ENCODE results near the gene FAM149A.

FAM149A gene

DNA sequence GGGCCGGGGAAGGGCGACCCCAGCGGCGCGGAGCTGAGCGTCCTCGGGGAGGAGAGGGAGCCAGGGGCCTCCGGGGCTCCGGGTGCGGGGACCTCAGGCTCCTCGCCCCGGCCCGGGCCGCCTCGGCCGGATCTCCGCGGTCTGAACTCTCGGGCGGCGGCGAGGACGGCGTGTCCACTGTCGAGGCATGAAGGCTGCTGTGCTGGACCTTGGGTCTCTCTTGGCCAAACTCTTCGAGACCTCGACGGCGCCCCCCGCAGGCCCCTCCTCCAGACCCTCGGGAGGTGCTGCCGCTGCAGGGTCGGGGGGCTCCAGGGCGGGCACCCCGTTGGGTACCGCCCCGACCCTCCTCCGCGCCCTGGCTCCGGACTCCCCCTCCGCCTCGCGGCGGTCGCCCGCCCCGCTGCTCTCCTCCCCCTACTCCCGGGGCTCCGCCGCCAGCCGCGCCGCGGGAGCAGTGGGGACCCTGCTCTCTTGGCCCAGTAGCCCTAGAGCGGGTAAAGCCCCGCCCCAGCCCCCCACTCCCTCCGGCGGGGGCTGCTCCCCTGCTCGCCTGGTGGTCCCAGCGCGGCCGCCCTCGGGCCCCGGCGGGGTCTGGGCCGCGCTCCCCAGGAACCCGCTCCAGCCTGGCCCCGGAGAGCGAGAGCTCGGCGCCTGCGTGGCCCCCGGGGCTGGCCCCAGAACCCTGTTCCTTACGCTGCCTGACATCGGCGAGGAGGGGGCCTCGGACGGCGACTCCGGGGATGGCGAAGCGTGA, 564 bp downstream of the FAM149A start (continued):
- TF ChIP-seq ZNF132 (tag by site-specific recombination; IDR thresholded peaks at IDR 0.05; ENCODE audit: borderline replicate concordance) (no peak), SETDB1 (IDR thresholded peaks at IDR 0.05; ENCODE audit: insufficient read length, low read length) (no peak), ZNF37A (tag by site-specific recombination; IDR thresholded peaks at IDR 0.05) (no peak), ZNF426 (tag by site-specific recombination; IDR thresholded peaks at IDR 0.05) (no peak), KLF10 (tag by site-specific recombination; IDR thresholded peaks at IDR 0.05) (no peak), ZNF354C (tag by site-specific recombination; IDR thresholded peaks at IDR 0.05; ENCODE audit: borderline replicate concordance, low read depth) (no peak), ZNF146 (tag by site-specific recombination; IDR thresholded peaks at IDR 0.05) (no peak), SP3 (tag by site-specific recombination; IDR thresholded peaks at IDR 0.05) (peak; percentile 57; the same call in 1 of the 2 replicates), ZNF433 (tag by site-specific recombination; IDR thresholded peaks at IDR 0.05; ENCODE audit: low read depth) (no peak), ZNF23 (tag by site-specific recombination; IDR thresholded peaks at IDR 0.05; ENCODE audit: borderline replicate concordance) (no peak), ZNF664 (tag by site-specific recombination; IDR thresholded peaks at IDR 0.05) (no peak), KLF8 (tag by site-specific recombination; IDR thresholded peaks at IDR 0.05) (no peak), ZBTB20 (tag by site-specific recombination; IDR thresholded peaks at IDR 0.05) (peak; percentile 86; the same call in 1 of the 2 replicates), ZNF121 (tag by site-specific recombination; IDR thresholded peaks at IDR 0.05) (no peak), ZIC2 (tag by site-specific recombination; IDR thresholded peaks at IDR 0.05) (peak; percentile 64; the same call in 1 of the 2 replicates), ZBTB8A (tag by site-specific recombination; IDR thresholded peaks at IDR 0.05) (0 out of 2 replicates have a peak, but pooled peaks have one; percentile 11), ZFP41 (tag by site-specific recombination; IDR thresholded peaks at IDR 0.05; ENCODE audit: borderline replicate concordance) (no peak)

DNA sequence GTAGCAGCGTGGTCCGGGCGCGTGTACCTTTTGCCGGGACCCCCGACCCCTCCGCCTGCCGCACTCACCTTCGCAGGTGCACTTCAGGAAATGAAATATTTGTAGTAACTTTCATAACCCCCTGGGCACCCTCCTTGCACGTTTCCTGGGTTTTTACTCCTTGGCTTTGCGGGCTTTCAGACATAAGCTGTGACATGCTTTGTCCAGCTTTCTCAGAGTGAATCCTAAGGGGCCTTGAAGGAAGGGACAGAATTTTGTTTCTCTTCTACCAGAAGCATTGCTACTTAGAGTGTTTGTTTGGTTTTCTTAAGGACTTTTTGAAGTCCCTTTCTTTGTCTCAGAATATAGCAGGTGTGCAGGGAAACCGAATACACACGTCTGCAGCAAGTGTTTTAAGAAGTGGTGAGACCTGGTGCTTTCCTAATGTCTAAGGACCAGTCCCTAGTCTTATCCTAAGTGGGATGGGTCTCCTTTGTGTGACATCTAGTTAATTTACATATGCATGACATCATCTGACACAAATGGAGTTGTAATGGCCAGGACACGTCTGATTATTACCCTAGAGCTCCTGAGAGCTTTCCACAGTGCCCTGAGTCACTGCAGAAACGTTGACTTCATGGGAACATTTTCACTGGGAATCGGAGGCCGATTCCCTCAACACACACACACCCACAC, 1.3 kb downstream of the FAM149A start:
- Histone ChIP-seq H3K4me1 (ENCODE audit: control insufficient read depth, insufficient read depth, low read length) (peaks cover 3% of the 10 kb centered on the region; the same call in 1 of the 2 replicates), H3K36me3 (ENCODE audit: control insufficient read depth in 2 of 2, insufficient read depth in 1 of 2, low read length in 2 of 2) (no peaks in the 10 kb centered on the region), H3K4me3 (ENCODE audit: low read depth, low read length) (peak overlapping the region; percentile 38), H3K9me3 (ENCODE audit: control insufficient read depth, insufficient read depth, low read depth, low read length) (no peaks in the 10 kb centered on the region), H3K27ac (ENCODE audit: extremely low read depth, low read depth, low read length) (peak overlapping the region; percentile 64; the same call in 1 of the 2 replicates)
- ChIA-PET POLR2A (no interaction called here), CTCF (interaction anchor here (1.2 kb wide), 1 partner anchor 26 kb away, joined by 4 read pairs; no protein-coding TSS in a partner anchor)
- TF ChIP-seq ZNF10 (tag by site-specific recombination; IDR thresholded peaks at IDR 0.05) (no peak), ZNF221 (tag by site-specific recombination; IDR thresholded peaks at IDR 0.05; ENCODE audit: borderline replicate concordance) (no peak), ZBTB17 (tag by site-specific recombination; IDR thresholded peaks at IDR 0.05) (0 out of 2 replicates have a peak, but pooled peaks have one; percentile 18), ZNF366 (tag by site-specific recombination; conservative IDR thresholded peaks at IDR 0.05) (peak; percentile 36; the same call in 1 of the 2 replicates), ZBTB21 (tag by site-specific recombination; IDR thresholded peaks at IDR 0.05) (peak; percentile 78), ZNF416 (tag by site-specific recombination; IDR thresholded peaks at IDR 0.05) (no peak), BCL11A (tag by site-specific recombination; IDR thresholded peaks at IDR 0.05; ENCODE audit: low read depth) (0 out of 2 replicates have a peak, but pooled peaks have one; percentile 15), ZBTB48 (tag by site-specific recombination; IDR thresholded peaks at IDR 0.05) (peak; percentile 61; the same call in 1 of the 2 replicates), ZEB2 (tag by site-specific recombination; IDR thresholded peaks at IDR 0.05) (peak; percentile 62), KLF9 (tag by site-specific recombination; IDR thresholded peaks at IDR 0.05; ENCODE audit: low read depth) (no peak), PRDM1 (tag by site-specific recombination; IDR thresholded peaks at IDR 0.05) (peak; percentile 42; the same call in 1 of the 2 replicates), ZBTB20 (tag by site-specific recombination; IDR thresholded peaks at IDR 0.05) (peak; percentile 43), ZNF621 (tag by site-specific recombination; IDR thresholded peaks at IDR 0.05) (no peak), ZNF629 (tag by site-specific recombination; IDR thresholded peaks at IDR 0.05) (peak; percentile 92), YY2 (tag by site-specific recombination; IDR thresholded peaks at IDR 0.05) (no peak), ZNF350 (tag by site-specific recombination; IDR thresholded peaks at IDR 0.05) (no peak)
- TF ChIP-seq, protein P1, sequence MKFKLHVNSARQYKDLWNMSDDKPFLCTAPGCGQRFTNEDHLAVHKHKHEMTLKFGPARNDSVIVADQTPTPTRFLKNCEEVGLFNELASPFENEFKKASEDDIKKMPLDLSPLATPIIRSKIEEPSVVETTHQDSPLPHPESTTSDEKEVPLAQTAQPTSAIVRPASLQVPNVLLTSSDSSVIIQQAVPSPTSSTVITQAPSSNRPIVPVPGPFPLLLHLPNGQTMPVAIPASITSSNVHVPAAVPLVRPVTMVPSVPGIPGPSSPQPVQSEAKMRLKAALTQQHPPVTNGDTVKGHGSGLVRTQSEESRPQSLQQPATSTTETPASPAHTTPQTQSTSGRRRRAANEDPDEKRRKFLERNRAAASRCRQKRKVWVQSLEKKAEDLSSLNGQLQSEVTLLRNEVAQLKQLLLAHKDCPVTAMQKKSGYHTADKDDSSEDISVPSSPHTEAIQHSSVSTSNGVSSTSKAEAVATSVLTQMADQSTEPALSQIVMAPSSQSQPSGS (tag by site-specific recombination; IDR thresholded peaks at IDR 0.05; ENCODE audit: low read depth) = peak; percentile 98
- TF ChIP-seq, protein P2, sequence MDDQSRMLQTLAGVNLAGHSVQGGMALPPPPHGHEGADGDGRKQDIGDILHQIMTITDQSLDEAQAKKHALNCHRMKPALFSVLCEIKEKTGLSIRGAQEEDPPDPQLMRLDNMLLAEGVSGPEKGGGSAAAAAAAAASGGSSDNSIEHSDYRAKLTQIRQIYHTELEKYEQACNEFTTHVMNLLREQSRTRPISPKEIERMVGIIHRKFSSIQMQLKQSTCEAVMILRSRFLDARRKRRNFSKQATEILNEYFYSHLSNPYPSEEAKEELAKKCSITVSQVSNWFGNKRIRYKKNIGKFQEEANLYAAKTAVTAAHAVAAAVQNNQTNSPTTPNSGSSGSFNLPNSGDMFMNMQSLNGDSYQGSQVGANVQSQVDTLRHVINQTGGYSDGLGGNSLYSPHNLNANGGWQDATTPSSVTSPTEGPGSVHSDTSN (CRISPR knock-in tag; IDR thresholded peaks at IDR 0.05) = no peak
- TF ChIP-seq, protein P3, sequence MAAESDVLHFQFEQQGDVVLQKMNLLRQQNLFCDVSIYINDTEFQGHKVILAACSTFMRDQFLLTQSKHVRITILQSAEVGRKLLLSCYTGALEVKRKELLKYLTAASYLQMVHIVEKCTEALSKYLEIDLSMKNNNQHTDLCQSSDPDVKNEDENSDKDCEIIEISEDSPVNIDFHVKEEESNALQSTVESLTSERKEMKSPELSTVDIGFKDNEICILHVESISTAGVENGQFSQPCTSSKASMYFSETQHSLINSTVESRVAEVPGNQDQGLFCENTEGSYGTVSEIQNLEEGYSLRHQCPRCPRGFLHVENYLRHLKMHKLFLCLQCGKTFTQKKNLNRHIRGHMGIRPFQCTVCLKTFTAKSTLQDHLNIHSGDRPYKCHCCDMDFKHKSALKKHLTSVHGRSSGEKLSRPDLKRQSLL (tag by site-specific recombination; IDR thresholded peaks at IDR 0.05) = peak; percentile 95

Measured in HEK293 (cell line).